Cardiac muscle cell (in vitro differentiated cells and primary cell): Measurements from ENCODE around the gene FXYD4. TPM values are rescaled to one million over a fixed set of nuclear protein-coding genes. Genes with fewer than 3 reads are reported as not detected.
A peak's percentile ranks its signal among the peaks of the same experiment; 100 is the strongest.

ENCODE experiments used
- DNase-seq, 2 donors: peaks; one replicate each; pipeline versions ENCODE4 v3.0.0 to v3.0.0-alpha.2; 2010 to 2017; ENCODE audit warnings: low read depth in 1 of 2, low spot score in 1 of 2
- H3K27ac ChIP-seq: fragments of 200-600 bp; sonication (generic); 2 replicates; pipeline ENCODE4 v1.5.1; 2016
- H3K27me3 ChIP-seq: fragments of 200-600 bp; sonication (generic); 2 replicates; pipeline ENCODE4 v1.6.0; 2016; ENCODE audit warnings: control low read depth
- H3K36me3 ChIP-seq: fragments of 200-600 bp; sonication (generic); 2 replicates; pipeline ENCODE4 v1.5.1; 2016; ENCODE audit warnings: control low read depth
- H3K4me1 ChIP-seq: fragments of 200-600 bp; sonication (generic); 2 replicates; pipeline ENCODE4 v1.8.1; 2017; ENCODE audit warnings: low read depth, mild to moderate bottlenecking, mixed run types
- H3K4me3 ChIP-seq: fragments of 200-600 bp; sonication (generic); 2 replicates; pipeline ENCODE4 v1.5.1; 2016; ENCODE audit warnings: mild to moderate bottlenecking
- H3K9me3 ChIP-seq: fragments of 200-600 bp; sonication (generic); 2 replicates; pipeline ENCODE4 v1.5.1; 2017; ENCODE audit warnings: low read depth, mild to moderate bottlenecking, control low read depth
- polyA plus RNA-seq: library from polyadenylated mRNA; unstranded; fragments of >200 nt; fragmentation: Nextera tagmentation; extraction: Ambion mirVana; gene quantifications from 2 replicates; pipeline ENCODE4 v1.2.1, GENCODE V29; 2016
- total RNA-seq: library from RNA; depleted of rRNA; stranded (reverse); fragments of >200 nt; gene quantifications from 2 replicates; pipeline ENCODE4 v1.2.3, GENCODE V29; 2016
- TF ChIP-seq, protein P1 (sequence below): IDR thresholded peaks from 2 replicates; pipeline ENCODE4 v1.5.1; 2012; ENCODE audit warnings: low read depth, mild to moderate bottlenecking, low read length

Gene FXYD4, protein sequence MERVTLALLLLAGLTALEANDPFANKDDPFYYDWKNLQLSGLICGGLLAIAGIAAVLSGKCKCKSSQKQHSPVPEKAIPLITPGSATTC
- total RNA-seq (not detected in 2 replicates), polyA plus RNA-seq (0.67 TPM in 1 of 2 replicates, not detected in the other)

DNA sequence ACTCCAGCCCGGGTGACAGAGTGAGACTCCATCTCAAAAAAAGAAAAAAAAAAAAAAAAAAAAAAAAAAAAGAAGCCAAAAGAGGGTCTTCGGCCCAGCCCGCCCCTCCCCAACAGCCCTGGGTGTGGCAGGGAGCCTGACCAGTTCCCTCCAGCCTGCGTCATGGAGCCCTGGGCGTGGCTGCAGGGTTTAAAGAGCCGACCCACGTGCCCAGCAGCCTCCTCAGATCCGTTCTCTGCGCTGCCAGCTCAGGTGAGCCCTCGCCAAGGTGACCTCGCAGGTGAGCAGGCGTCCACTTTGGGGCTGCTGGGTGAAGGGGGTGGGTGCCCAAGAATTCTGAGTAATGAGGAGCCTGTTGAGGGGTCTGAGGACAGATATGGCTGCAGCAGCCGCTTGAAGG, at the start of gene FXYD4:
FXYD4 (plus strand) TSS at position 219 of the 400 bp plus-strand sequence. CDS start 2,111 bp downstream, outside the sequence.
- no peaks in the 10 kb centered on the region for H3K27me3 ChIP-seq
- no peak within 1 kb of the TSS for H3K27ac ChIP-seq
- no peaks in the 10 kb centered on the region for H3K36me3 ChIP-seq
- H3K4me3 ChIP-seq: no peak within 1 kb of the TSS
- DNase-seq: no peak
- peaks cover 6% of the 10 kb centered on the region for H3K4me1 ChIP-seq
- TF ChIP-seq, protein P1, sequence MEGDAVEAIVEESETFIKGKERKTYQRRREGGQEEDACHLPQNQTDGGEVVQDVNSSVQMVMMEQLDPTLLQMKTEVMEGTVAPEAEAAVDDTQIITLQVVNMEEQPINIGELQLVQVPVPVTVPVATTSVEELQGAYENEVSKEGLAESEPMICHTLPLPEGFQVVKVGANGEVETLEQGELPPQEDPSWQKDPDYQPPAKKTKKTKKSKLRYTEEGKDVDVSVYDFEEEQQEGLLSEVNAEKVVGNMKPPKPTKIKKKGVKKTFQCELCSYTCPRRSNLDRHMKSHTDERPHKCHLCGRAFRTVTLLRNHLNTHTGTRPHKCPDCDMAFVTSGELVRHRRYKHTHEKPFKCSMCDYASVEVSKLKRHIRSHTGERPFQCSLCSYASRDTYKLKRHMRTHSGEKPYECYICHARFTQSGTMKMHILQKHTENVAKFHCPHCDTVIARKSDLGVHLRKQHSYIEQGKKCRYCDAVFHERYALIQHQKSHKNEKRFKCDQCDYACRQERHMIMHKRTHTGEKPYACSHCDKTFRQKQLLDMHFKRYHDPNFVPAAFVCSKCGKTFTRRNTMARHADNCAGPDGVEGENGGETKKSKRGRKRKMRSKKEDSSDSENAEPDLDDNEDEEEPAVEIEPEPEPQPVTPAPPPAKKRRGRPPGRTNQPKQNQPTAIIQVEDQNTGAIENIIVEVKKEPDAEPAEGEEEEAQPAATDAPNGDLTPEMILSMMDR: no peak
- no peaks in the 10 kb centered on the region for H3K9me3 ChIP-seq

DNA sequence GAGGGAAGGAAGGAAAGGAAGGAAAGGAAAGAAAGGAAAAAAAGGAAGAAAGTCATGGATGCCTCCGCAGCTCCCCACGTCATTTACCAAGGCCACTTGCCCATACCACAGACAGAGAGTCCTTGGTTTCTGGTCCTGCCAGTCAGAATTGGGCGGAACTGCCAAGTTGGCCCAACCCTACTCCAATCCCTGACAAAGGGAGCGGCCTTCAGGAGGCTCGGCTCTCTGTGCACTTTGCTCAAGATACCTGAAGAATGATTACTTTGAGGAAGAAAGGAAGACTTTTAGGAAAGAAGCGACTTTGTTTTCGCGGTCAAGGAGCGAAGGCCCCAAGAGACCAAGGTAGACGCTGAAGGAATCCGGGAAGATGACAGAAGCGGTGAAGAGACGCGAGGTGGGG, 49.1 kb upstream of the FXYD4 start:
- DNase-seq: no peak
- no peaks in the 10 kb centered on the region for H3K36me3 ChIP-seq
- TF ChIP-seq, protein P1: no peak
- no peaks in the 10 kb centered on the region for H3K9me3 ChIP-seq
- H3K4me3 ChIP-seq: peak overlapping the region; percentile 11
- H3K27ac ChIP-seq: no peak overlapping the region
- no peaks in the 10 kb centered on the region for H3K27me3 ChIP-seq
- H3K4me1 ChIP-seq: peaks cover 4% of the 10 kb centered on the region

DNA sequence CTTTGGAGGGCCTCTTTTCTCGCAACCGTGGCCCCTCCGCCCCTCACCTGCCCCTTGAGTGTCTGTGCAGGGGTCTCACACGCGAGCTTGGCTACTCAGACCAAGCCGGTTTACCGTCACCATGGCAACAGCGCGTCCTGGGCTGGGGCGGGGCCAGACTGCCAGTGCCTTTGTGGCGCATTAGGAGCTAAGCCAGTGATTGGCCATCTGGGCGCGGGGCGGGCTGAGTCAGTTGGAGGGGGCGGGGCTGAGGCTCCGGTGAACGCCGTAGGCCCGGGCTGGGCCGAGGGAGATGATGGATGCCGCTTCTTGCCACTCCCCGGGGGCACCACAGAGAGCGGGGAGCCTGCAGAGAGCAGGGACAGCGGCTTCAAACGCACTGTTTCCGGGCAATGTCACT, 48.7 kb upstream of the FXYD4 start:
- H3K27ac ChIP-seq: no peak overlapping the region
- H3K4me1 ChIP-seq: peaks cover 4% of the 10 kb centered on the region
- H3K9me3 ChIP-seq: no peaks in the 10 kb centered on the region
- TF ChIP-seq, protein P1: no peak
- H3K4me3 ChIP-seq: peak overlapping the region; percentile 17
- H3K27me3 ChIP-seq: no peaks in the 10 kb centered on the region
- H3K36me3 ChIP-seq: no peaks in the 10 kb centered on the region
- DNase-seq: peak; percentile 93 to 97

DNA sequence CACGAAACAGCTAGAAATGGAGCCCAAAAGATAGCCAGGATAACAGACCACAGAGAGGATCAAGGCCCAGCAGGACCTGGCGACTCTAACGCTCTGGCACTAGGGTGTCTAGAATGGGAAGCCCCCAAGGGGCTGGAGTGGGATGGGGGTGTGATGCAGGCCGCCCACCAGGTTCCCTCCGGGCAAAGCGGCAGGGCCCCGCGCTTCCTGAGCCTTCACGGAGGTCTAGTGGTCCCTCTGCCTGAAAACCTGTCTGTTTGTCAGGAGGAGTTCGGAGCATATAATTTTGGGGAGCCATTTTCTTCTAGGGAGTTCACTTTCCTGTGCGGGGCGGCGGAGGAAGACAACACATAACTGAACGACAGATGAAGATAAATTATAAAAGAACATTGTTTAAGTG, 48.2 kb upstream of the FXYD4 start:
- no peak for DNase-seq
- H3K9me3 ChIP-seq: no peaks in the 10 kb centered on the region
- H3K27ac ChIP-seq: no peak overlapping the region
- no peaks in the 10 kb centered on the region for H3K27me3 ChIP-seq
- no peaks in the 10 kb centered on the region for H3K36me3 ChIP-seq
- TF ChIP-seq, protein P1: no peak
- H3K4me3 ChIP-seq: peak overlapping the region; percentile 17
- H3K4me1 ChIP-seq: peaks cover 4% of the 10 kb centered on the region

DNA sequence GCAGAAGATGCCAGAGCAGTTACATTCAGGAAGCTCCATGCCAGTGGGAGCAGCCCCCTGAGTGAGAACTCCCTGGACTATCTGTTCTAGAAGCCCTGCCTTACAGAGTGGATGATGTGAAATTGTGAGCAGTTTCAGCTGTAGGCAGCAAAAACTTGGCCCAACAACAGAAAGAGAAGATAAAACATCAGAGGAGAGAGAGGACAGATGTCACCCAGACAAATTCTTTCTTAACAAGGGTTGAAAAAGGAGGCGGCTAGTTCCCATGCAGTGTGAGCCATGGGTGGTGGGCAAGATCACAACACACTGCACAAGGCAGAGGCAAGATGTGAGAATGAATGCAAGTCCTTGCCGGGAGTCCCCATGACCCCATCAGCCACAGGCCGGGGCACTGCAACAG, 46.6 kb upstream of the FXYD4 start:
- TF ChIP-seq, protein P1: no peak
- Histone ChIP-seq H3K9me3 (no peaks in the 10 kb centered on the region), H3K27me3 (no peaks in the 10 kb centered on the region), H3K27ac (no peak overlapping the region), H3K4me3 (no peak overlapping the region), H3K36me3 (no peaks in the 10 kb centered on the region), H3K4me1 (peaks cover 4% of the 10 kb centered on the region)
- DNase-seq: no peak
